GM12873 (cell line): ENCODE results near the gene ROBO1.

ENCODE experiments used
- TF ChIP-seq, protein P1 (sequence below): IDR thresholded peaks from 2 replicates; pipeline ENCODE4 v1.5.1; 2012; ENCODE audit warnings: low read depth, mild to moderate bottlenecking, moderate library complexity, low read length, control low read depth; ENCODE audit not compliant: insufficient read depth; ENCODE audit errors: missing control alignments

ROBO1 gene

DNA sequence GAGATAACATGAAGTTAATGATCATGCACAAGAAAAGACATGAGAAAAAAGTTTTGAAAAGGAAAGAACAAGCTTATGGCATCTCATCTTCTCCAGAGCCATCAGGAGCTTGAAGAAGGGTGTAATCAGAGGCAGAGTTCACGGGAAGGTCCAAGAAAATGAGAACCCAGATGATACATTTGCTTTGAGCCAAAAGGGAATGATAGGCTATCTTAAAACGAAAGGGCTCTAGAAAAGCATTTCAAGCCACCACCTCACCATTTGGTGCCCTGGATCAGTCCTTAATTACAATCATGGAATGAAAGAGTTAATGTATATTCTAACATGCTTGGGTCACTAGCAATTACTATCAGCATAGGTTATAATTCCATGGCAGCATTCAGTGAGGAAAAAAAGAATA is 781.8 kb downstream of the ROBO1 start:
- TF ChIP-seq, protein P1, sequence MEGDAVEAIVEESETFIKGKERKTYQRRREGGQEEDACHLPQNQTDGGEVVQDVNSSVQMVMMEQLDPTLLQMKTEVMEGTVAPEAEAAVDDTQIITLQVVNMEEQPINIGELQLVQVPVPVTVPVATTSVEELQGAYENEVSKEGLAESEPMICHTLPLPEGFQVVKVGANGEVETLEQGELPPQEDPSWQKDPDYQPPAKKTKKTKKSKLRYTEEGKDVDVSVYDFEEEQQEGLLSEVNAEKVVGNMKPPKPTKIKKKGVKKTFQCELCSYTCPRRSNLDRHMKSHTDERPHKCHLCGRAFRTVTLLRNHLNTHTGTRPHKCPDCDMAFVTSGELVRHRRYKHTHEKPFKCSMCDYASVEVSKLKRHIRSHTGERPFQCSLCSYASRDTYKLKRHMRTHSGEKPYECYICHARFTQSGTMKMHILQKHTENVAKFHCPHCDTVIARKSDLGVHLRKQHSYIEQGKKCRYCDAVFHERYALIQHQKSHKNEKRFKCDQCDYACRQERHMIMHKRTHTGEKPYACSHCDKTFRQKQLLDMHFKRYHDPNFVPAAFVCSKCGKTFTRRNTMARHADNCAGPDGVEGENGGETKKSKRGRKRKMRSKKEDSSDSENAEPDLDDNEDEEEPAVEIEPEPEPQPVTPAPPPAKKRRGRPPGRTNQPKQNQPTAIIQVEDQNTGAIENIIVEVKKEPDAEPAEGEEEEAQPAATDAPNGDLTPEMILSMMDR, result no peak

GRCh38 chr3:78979028-78979427 is 788.8 kb downstream of the ROBO1 start:
- TF ChIP-seq, protein P1, result no peak

DNA sequence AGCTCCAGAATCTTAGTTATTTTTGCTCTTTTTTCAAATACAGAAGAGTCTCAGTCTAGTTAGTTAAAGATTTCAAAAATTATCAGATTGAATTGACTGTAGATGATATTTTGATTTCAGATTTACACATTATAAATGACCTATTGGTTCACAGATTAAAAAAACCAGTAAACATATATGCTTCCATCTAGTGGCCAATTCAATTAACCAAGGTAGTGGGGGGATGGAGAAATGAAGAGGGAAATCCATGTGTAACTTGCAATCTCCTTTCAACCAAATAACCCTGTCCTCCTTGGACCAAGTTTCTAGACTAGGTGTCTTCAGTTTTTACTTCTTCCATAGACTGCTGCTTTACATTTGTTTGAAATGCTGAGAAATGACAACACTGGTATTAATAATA is 789.8 kb downstream of the ROBO1 start:
- TF ChIP-seq, protein P1, result no peak

GRCh38 chr3:78977073-78977472 is 790.7 kb downstream of the ROBO1 start:
- TF ChIP-seq, protein P1, result no peak

DNA sequence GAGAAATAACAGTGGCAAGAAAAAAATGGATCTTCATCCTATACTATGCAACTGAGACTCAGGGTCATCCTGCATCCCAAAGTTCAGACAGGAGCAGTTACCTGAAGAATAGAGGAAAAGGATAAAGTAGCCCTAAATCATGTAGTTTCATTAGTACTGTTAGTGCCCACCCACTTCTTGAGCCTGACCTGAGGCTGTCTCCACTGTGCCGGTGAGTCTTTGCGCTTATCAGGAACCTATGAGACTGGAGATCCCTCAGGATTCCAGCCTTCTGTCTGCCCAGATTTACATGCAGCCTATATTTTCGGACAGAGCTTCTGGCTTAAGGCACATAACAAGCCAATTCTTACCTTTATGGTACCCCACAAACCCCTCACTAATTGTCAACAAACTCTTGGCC is 791.6 kb downstream of the ROBO1 start:
- TF ChIP-seq, protein P1, result no peak

- TF ChIP-seq, protein P1, result no peak
Observed at GRCh38 chr3:78974181-78974790, 793.5 kb downstream of the ROBO1 start.

DNA sequence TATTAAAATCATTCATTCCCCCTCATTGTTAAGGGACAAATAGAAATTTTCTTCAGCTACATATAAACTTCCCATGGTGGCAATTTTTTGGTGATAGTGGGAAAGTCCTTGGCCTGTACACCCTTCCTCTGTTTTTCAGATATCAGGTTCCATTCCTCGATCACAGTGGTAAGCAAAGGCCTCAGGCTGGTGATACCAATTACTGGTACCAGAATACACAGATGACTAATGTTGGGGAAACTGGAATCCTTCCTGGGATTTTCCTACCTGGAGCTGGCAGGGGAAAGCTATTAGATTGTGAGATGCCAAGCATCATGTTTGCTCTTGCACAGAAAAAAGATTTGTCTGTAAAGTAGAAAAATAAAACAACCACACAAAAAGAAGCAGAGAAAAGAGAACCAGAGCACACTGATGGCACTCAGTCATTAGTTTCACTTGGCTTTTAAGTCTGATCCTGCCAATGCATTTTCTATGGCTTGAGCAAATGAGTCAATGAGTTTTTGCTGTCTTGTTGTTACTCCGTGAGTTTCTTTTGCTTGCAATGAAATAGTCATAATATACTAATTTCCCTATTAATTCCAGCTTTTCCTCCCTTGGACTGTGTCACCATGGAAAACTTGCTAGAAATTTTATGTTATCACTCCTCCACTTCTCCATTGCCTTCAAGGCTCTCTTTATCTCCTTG is 795.0 kb downstream of the ROBO1 start:
- TF ChIP-seq, protein P1, result no peak
